ENCODE data around the gene DNAJB7. TPM values are rescaled to one million over a fixed set of nuclear protein-coding genes. Genes with fewer than 3 reads are reported as not detected.

Gene DNAJB7
- total and polyA plus RNA-seq, 2 donors (not counting 1 experiment from before 2014, with no cell fraction given): not detected

- Histone ChIP-seq H3K9ac (ENCODE audit: low read length) (no peak overlapping the region), H3K27ac (ENCODE audit: low read length in 2 of 2) (no peak overlapping the region), H2AFZ (ENCODE audit: insufficient read depth, low read depth, low read length, poor library complexity, severe bottlenecking) (no peak overlapping the region), H3K79me2 (ENCODE audit: control insufficient read depth, insufficient read depth, low read length) (peaks cover 28% of the 10 kb centered on the region), H3K4me1 (ENCODE audit: control insufficient read depth in 2 of 2, insufficient read depth in 2 of 2, low read length in 2 of 2) (no peaks in the 10 kb centered on the region), H3K36me3 (replicated peaks in 1 of 2; ENCODE audit: control extremely low read depth in 1 of 2, control insufficient read depth in 1 of 2, extremely low read depth in 1 of 2, insufficient read depth in 2 of 2, low read length in 1 of 2) (peaks cover 10 to 83% of the 10 kb centered on the region in 2 experiments), H3K9me3 (ENCODE audit: control extremely low read depth in 1 of 3, control insufficient read depth in 2 of 3, insufficient read depth in 1 of 3, low read length in 2 of 3) (no peaks in the 10 kb centered on the region), H3K4me3 (ENCODE audit: control extremely low read depth in 1 of 5, extremely low read depth in 1 of 5, insufficient read depth in 1 of 5, low read depth in 2 of 5, low read length in 4 of 5) (no peak overlapping the region), H3K4me2 (replicated peaks; ENCODE audit: low read depth, low read length, poor library complexity, severe bottlenecking) (no peak overlapping the region), H4K20me1 (ENCODE audit: control insufficient read depth, insufficient read depth, low read length, poor library complexity, severe bottlenecking) (peaks cover 18% of the 10 kb centered on the region), H3K27me3 (replicated peaks in 1 of 4; ENCODE audit: control extremely low read depth in 1 of 4, control insufficient read depth in 3 of 4, insufficient read depth in 4 of 4, low read length in 3 of 4) (no peaks in the 10 kb centered on the region)
- H3K4me1 Mint-ChIP-seq: no peaks in the 10 kb centered on the region
- H3K27ac Mint-ChIP-seq: no peak overlapping the region
- ChIA-PET POLR2A (no interaction called here), CTCF (interaction anchor here (1.3 kb wide), 1 partner anchor 151 kb away, joined by 4 read pairs; no protein-coding TSS in a partner anchor)
- H3K9me3 Mint-ChIP-seq (ENCODE audit: insufficient read depth): no peaks in the 10 kb centered on the region
- no CpG with 5 or more reads among the region's 3 CpGs for WGBS (ENCODE audit: insufficient coverage)
- H3K4me3 Mint-ChIP-seq: no peak overlapping the region
- intact Hi-C loops (cut with micrococcal nuclease): no loop called here
- no peak for DNase-seq
- no peaks in the 10 kb centered on the region for H3K27me3 Mint-ChIP-seq
- no peak for TF ChIP-seq EZH2 (IDR thresholded peaks at IDR 0.05; ENCODE audit: borderline replicate concordance, insufficient read depth, low read depth, low read length, poor library complexity, severe bottlenecking)
- no peak for TF ChIP-seq CTCF (IDR thresholded peaks at IDR 0.05)
- no peak for ATAC-seq (ENCODE audit: low read depth)
These were observed 27.3 kb downstream of the DNAJB7 start for GRCh38 chr22:40834619-40835018.

GRCh38 chr22:40829131-40829530 lies 32.8 kb downstream of the DNAJB7 start:
- Mint-ChIP-seq H3K4me1 (no peaks in the 10 kb centered on the region), H3K27ac (no peak overlapping the region), H3K4me3 (no peak overlapping the region), H3K9me3 (ENCODE audit: insufficient read depth) (no peaks in the 10 kb centered on the region), H3K27me3 (no peaks in the 10 kb centered on the region)
- 81% methylated on average over 3 of the region's 6 CpGs for WGBS (ENCODE audit: insufficient coverage)
- peaks cover 13 to 67% of the 10 kb centered on the region in 2 experiments for H3K36me3 ChIP-seq (replicated peaks in 1 of 2; ENCODE audit: control extremely low read depth in 1 of 2, control insufficient read depth in 1 of 2, extremely low read depth in 1 of 2, insufficient read depth in 2 of 2, low read length in 1 of 2)
- H3K4me1 ChIP-seq (ENCODE audit: control insufficient read depth in 2 of 2, insufficient read depth in 2 of 2, low read length in 2 of 2): no peaks in the 10 kb centered on the region
- ChIA-PET POLR2A (no interaction called here), CTCF (interaction anchor here (1.1 kb wide), 1 partner anchor 16 kb away, joined by 3 read pairs; no protein-coding TSS in a partner anchor)
- TF ChIP-seq CTCF (IDR thresholded peaks at IDR 0.05) (no peak), EZH2 (IDR thresholded peaks at IDR 0.05; ENCODE audit: borderline replicate concordance, insufficient read depth, low read depth, low read length, poor library complexity, severe bottlenecking) (no peak)
- H3K27ac ChIP-seq (ENCODE audit: low read length in 2 of 2): no peak overlapping the region
- ATAC-seq (ENCODE audit: low read depth): no peak
- H4K20me1 ChIP-seq (ENCODE audit: control insufficient read depth, insufficient read depth, low read length, poor library complexity, severe bottlenecking): no peaks in the 10 kb centered on the region
- intact Hi-C loops (cut with micrococcal nuclease): no loop called here
- no peaks in the 10 kb centered on the region for H3K9me3 ChIP-seq (ENCODE audit: control extremely low read depth in 1 of 3, control insufficient read depth in 2 of 3, insufficient read depth in 1 of 3, low read length in 2 of 3)
- no peak overlapping the region for H3K9ac ChIP-seq (ENCODE audit: low read length)
- no peak overlapping the region for H2AFZ ChIP-seq (ENCODE audit: insufficient read depth, low read depth, low read length, poor library complexity, severe bottlenecking)
- no peaks in the 10 kb centered on the region for H3K79me2 ChIP-seq (ENCODE audit: control insufficient read depth, insufficient read depth, low read length)
- H3K4me2 ChIP-seq (replicated peaks; ENCODE audit: low read depth, low read length, poor library complexity, severe bottlenecking): no peak overlapping the region
- no peak overlapping the region for H3K4me3 ChIP-seq (ENCODE audit: control extremely low read depth in 1 of 5, extremely low read depth in 1 of 5, insufficient read depth in 1 of 5, low read depth in 2 of 5, low read length in 4 of 5)
- DNase-seq: no peak
- no peaks in the 10 kb centered on the region for H3K27me3 ChIP-seq (replicated peaks in 1 of 4; ENCODE audit: control extremely low read depth in 1 of 4, control insufficient read depth in 3 of 4, insufficient read depth in 4 of 4, low read length in 3 of 4)

Measured in B cell (primary cell).